PFSK-1 (cell line): Measurements from ENCODE around the gene ZDHHC1. TPM values are rescaled to one million over a fixed set of nuclear protein-coding genes. Genes with fewer than 3 reads are reported as not detected.

Experiments used
- FOXP2 ChIP-seq: optimal IDR thresholded peaks from 2 replicates; pipeline ENCODE3; 2011; ENCODE audit warnings: borderline replicate concordance, control low read depth, inconsistent platforms; ENCODE audit not compliant: insufficient read depth; ENCODE audit errors: extremely low read length, extremely low read depth
- POLR2AphosphoS5 ChIP-seq: IDR thresholded peaks from 2 replicates; pipeline ENCODE4 v1.6.1; 2012; ENCODE audit warnings: low read depth, mild to moderate bottlenecking, control low read depth, low read length, moderate library complexity
- REST ChIP-seq, 2 experiments: IDR thresholded peaks; 2 replicates each; pipeline versions ENCODE4 v1.6.1 to v1.8.0; 2011 to 2012; ENCODE audit warnings: low read depth in 2 of 2, low read length in 2 of 2, control low read depth in 1 of 2, inconsistent platforms in 1 of 2, mild to moderate bottlenecking in 1 of 2, moderate library complexity in 1 of 2; ENCODE audit not compliant: insufficient read depth in 1 of 2
- SIN3A ChIP-seq: IDR thresholded peaks from 2 replicates; pipeline ENCODE4 v1.6.1; 2012; ENCODE audit warnings: mild to moderate bottlenecking, low read length, moderate library complexity, borderline replicate concordance; ENCODE audit not compliant: insufficient read depth
- TAF1 ChIP-seq: IDR thresholded peaks from 2 replicates; pipeline ENCODE4 v1.6.1; 2012; ENCODE audit warnings: low read length, control low read depth, borderline replicate concordance; ENCODE audit not compliant: insufficient read depth
- polyA plus RNA-seq: library from polyadenylated mRNA; unstranded; fragments of >200 nt; gene quantifications from one replicate; pipeline ENCODE4 v1.2.1, GENCODE V29; 2012; ENCODE audit warnings: low read depth, missing spikeins; ENCODE audit not compliant: insufficient read length

Gene ZDHHC1
- 4.6 TPM for polyA plus RNA-seq

- TF ChIP-seq REST (IDR thresholded peaks at IDR 0.05; ENCODE audit: insufficient read depth in 1 of 2, low read depth in 2 of 2, low read length in 2 of 2) (no peak), FOXP2 (no peak), POLR2AphosphoS5 (no peak), TAF1 (no peak), SIN3A (no peak)
Observed at GRCh38 chr16:67415872-67416793, at the start of gene ZDHHC1. TSS of gene ZDHHC1 (minus strand) at chr16:67416477. CDS start at chr16:67407775, 8,702 bp downstream.

GRCh38 chr16:67464565-67464964 lies 48.3 kb upstream of the ZDHHC1 start:
- TF ChIP-seq POLR2AphosphoS5: no peak
- no peak for TF ChIP-seq TAF1
- no peak for TF ChIP-seq SIN3A
- no peak for TF ChIP-seq FOXP2
- no peak for TF ChIP-seq REST (IDR thresholded peaks at IDR 0.05; ENCODE audit: insufficient read depth in 1 of 2, low read depth in 2 of 2, low read length in 2 of 2)

- TF ChIP-seq REST (IDR thresholded peaks at IDR 0.05; ENCODE audit: insufficient read depth in 1 of 2, low read depth in 2 of 2, low read length in 2 of 2): no peak
- TF ChIP-seq FOXP2: no peak
- TF ChIP-seq SIN3A: no peak
- TF ChIP-seq POLR2AphosphoS5: no peak
- TF ChIP-seq TAF1: no peak
Observed at GRCh38 chr16:67463691-67464090, 47.4 kb upstream of the ZDHHC1 start.

- TF ChIP-seq FOXP2 (no peak), POLR2AphosphoS5 (no peak), SIN3A (no peak), REST (IDR thresholded peaks at IDR 0.05; ENCODE audit: insufficient read depth in 1 of 2, low read depth in 2 of 2, low read length in 2 of 2) (no peak), TAF1 (no peak)
Observed at GRCh38 chr16:67463059-67463458, 46.8 kb upstream of the ZDHHC1 start.
